NCI-H2171 treated with DMSO at 0.1 percent for 48 hours (cell line): ENCODE data around the gene GRIN2C.

Experiments
- DNase-seq: peaks from one replicate; lab custom pipeline; 2025; lab: John Stamatoyannopoulos, UW

The GRIN2C gene

DNA sequence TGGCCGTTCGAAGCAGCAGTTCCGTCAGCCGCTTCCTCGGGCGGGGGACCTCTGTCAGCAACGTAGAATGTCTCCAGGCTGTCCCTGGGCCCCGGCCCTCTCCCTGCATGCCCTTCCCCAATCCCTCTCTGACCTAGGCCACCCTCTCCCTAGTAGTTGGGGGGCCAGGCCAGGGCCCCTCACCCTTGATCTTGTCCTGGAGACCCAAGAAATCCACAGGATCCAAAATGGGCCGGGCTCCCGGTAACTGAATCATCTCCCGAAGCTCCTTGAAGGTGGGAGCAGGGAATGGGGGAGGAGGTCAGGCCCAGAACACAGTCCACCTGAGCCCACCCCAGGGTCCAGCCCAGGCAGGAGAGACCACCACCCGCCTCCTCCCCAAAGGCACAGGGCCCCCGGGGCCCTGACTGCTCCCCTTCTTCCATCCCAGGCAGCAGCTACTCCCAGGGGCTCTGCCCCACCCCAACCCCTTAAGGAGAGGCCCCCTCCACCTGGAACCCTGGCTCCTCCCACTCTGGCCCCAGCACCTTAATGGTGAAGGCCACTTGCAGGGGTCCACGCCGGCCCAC lies 4.7 kb upstream of the GRIN2C start:
- no peak for DNase-seq

DNA sequence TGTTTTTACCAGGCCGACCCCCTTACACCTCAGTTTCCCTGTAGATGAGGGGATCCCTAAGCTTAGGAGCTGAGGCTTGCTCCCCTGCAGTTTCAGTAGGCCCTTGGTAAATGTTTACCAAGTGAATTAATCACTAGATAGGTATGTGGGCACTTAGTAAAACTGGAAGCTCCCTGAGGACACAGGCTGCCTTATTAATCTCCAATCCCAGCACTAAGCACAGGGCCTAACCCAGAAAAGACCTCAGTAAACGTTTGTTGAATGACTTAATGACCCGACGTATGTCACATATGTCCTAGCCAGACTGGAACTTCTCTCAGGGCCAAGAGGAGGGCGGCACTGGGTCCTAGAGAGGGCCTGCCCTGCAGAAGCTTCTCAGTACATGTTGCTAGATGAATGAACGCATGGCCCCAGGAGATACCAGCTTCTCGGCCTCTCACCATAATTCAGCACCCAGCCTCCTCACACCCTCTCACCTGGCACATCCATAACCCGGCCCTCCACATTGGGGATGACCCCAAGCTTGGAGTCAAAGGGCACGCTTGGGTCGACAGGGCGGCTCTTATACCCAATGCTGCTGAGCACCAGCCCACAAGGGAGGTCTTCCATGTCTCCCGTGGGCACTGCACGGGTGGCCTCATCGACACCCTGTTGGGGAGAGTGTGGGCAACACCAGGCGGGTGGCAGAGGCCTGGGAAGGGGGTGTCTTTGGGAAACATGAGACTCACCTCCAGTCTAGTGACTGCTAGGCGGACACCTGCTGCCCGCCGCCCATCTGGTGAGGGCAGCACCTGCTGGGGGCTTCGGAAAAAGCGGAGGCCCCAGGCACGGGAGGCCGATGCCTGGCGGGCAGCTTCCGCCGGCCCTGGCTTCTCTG lies 4.0 kb upstream of the GRIN2C start:
- no peak for DNase-seq

DNA sequence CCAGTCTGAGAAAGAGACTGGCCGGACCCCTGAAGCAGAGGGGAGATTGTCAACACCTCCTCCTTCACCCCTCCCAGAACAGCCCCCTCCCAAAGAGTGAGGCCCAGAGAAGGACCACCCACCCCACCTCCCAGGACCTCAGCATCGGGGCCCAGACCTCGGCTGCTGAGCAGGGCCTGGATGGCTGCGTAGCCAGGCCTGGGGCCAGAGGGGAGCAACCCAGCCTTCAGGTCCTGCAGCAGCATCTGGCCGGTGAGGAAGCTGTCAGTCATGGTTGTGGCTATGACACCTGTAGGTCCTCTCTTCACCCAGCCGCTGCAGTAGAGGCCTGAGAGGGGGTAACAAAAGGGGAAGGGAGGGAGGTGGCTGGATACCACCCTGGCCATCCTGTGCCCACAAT lies 3.2 kb upstream of the GRIN2C start:
- no peak for DNase-seq

DNA sequence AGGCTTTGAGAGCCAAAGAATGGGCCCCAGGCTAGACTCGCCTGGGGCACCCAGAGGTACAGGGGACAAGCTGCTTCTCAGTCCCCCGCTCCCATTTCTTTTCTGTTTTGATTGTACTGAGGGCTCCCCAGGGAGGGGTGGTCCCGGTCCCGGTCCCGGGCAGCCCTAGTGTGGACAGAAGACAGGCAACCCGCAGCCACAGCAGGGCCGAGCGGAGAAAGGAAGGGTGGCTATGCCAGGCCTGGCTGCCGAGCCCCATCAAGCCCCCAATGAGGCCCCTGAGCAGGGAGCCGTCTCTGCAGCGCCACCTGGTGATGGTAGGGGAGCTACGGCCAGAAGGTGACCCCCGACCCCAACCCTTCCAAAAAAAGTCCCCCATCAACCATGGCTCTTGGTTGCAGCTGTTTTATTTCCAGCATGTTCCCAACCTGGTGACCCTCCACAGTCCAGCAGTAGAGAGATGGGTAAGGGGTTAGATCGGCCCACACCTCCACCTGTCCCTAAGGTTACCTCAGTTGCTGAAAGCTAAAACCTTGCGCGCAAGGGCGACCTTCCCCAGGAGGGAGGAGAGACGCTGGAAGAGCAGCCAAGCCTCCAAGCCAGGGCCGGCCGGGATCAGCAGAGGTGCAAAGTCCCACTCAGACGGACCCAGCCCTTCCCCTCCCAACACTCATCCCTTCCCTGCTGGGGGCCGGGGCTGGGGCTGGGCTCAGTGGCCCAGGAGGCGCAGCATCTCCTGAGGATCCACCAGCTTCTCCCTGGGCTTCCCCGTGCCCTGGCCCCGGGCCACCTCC lies 2.6 kb upstream of the GRIN2C start:
- DNase-seq = peak; percentile 16

DNA sequence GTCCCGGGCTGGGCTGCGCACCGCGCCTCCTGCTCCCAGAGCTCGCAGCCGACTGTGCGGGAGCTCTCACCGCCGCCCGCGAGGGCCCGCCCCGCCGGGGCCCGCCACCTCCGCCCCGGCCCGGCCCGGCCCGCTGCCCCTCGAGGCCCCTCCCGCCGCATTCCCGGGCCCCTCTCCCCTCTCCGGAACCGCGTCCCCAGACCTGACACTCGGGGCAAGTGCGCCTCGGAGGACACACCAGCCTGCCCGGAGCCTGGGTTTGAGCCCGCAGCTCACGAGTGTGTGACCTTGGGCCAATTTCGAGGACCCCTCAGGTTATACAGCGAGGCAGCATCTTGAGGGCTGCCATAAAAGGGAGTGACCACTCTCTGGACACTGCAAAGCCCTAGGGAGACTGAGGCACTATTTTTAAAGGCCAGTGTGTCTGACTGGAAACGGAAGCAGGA lies 2.0 kb upstream of the GRIN2C start:
- no peak for DNase-seq

DNA sequence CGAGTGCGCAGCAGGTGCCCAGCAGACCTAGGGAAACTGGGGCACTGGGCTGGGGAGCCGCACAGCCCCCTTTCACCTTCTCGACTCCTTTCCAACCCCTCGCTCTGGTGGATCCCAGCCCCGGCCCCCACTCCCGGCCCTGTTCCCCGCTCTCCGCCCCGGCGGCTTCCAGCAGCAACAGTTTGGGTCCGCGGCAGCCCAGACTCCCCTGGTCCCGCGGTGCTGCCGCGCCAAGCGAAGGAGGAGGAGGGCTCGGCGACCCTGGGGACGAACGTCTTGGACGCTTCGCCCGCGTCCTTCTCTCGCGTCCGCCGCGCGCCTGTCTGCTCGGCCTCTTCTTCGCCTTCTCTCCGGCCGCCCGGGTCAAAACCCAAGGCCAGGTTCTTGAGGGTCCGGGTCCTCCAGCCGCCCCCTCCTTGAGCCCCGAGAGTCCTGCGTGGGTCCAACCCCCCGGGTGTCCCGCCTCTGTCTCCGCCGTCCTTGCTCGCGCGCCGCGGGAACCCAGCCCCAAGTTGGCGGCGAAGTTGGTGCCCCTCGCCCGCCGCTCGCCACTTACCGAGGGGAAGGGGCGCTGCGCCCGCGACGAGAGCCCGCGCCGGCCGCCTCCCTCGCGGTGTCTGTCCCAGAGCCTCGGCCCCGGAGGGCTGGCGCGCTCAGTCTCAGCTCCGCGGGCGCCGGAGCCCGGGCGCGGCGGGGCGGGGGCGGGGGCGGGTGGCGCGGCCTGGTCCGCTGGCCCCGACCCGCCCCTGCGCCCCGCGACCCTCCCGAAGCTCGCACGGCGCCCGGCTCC lies 1.4 kb upstream of the GRIN2C start:
- no peak for DNase-seq

DNA sequence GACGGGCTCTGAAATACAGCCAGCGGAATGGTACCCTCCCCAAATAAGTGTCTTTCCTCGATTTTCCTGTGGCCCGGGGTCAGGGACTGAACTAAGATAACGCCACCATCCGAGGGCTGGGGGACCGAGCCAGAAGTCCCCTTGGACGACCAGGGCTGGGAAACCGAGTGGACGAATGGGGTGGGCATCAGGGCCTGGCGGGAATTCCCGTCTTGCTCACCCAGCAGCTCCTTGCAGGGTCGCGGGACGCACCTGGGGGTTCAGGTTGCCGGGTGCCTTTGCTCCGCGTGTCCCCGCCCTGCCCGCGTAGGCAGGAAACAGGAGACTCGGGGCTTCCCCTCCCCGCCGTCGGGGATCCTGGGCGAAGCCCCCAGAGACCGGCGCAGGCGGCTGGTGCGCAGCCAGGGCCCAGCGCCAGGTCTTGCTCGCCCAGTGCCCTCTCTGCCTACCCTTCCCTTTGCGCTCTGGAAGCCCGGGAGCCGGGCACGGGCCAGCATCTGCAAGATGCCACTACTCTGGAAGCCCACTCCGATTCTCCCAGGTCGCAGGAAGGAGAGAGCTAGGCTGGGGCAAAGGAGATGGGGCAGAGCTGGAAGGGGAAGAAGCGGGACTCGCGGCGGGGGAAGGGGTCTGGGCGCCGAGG lies 665 bp upstream of the GRIN2C start:
- DNase-seq = peak; percentile 46

DNA sequence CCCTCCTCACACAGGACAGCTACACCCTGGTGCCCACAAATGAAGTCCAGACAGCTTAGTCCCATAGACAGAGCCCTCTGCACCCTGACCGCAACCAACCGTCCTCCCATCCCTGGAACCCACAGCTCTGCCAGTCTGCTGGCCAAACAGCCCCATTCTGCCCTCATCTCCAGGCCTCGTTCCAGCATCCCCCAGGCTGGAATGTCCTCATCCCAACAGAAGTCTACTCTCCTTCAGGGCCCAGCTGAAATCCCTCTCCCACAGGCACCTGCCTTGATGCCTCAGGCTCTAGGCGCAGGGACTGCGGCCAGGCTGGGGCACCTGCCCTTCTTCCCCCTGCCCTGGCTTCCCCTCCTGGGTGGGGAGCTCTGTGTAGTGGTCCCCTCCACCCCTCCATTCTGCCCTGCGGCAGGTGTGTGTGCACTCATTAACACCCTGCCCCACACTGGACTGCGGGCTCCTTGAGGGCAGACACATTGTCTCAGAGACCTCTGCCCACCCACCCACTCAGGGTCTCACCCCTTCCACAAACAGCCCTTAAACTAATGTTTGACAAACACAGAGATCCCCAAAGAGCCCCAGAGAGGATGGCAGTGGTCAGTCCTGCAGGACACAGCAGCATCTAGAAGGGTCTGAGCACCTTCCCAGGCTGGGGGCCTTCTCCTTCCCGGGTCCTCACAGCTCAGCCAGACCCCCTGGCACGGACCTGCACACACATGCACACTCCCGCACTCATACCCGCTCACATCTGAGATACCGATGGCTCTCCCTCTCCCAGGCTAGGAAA lies 820 bp downstream of the GRIN2C start:
- no peak for DNase-seq

DNA sequence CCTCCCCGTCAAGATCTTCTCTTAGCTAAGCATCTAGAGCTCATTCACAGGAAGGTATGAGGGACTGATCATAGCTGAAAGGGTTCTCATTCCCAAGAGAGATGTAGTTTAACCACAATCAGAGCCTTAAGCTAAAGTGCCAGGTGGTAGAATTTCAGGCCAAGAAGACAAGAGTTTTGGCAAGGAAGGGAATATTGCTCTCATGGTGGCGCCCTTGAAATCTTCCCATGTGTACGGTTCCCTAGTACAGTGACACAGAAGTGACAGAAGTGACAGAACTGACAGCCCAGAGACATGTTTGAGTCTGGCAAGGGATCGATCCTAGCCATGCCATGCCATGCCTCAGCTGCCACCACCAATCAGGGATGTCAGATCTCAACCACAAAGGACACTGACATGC lies 2.5 kb downstream of the GRIN2C start:
- peak; percentile 12 for DNase-seq

DNA sequence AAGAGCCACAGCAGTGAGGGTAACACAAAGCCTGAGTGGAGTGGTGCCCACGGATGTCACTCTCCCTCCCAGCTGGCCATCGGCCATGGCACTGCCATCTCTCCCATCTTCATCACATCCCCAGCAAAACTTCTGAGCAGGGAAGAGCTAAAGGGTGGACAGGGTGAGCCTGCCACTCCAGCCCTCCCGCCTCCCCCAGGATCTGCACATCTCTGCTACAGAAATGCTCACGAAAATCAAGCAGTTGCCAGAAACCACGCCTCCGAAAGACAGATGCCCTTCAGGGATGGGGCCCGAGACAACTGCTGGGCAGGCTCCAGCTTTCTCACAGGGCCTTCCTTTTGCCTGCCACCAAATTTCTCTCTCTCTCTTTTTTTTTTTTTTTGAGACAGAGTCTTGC lies 3.6 kb downstream of the GRIN2C start:
- peak; percentile 34 for DNase-seq

DNA sequence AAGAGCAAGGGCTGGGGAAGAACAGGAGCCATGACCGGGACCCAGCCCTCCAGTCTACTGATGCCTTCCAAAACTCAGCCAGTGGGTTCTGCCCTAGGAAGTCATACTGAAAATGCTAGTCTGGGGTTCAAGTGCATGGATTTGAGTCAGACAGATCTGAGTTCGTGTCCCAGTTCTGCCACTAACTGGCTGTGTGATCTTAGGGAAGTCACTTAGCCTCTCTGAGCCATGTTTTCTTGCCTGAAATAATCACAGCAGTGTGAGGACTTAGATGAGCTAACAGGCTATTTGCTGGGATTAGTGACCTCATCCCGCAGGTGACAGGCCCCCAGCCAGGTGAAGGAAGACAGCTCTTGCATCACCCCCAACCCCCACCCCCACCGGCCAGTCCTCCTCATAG lies 4.4 kb downstream of the GRIN2C start:
- no peak for DNase-seq

DNA sequence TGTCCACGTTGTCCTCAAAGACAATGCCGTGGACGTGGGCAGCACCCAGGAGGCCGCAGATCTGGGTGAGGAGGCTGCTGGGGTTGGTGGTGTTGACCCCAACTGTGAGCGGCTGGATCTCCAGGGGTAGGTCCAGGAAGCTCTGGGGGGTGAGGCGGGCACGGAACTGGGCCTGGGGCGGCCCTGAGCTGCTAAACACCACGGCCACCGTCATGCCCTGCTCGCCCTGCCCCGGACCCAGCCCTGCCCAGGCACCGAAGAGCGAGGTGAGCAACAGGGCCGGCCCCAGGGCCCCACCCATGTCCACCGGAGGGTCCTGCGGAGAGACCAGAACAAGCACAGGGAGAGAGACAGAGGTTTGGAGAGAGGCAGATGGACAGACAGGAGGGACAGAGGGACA lies 4.9 kb downstream of the GRIN2C start:
- no peak for DNase-seq

DNA sequence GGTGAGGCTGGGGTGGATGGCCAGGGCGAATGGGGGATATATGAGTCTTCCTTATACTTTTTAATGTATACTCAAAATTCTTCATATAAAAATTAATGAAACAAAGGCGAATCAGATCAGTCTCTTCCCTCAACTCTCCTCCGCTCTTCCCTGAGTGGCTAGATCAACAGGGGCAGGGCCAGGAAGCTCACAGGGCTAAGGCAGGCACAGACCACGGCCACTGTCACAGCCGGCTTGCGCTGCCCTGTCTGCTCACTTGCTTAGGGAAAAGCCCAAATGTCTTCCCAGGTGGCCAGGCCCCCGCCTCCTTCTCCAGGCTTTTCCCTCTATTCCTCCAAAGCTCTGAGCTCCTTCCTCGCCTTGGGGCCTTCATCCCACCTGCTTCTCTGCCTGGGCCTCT lies 6.0 kb downstream of the GRIN2C start:
- no peak for DNase-seq

DNA sequence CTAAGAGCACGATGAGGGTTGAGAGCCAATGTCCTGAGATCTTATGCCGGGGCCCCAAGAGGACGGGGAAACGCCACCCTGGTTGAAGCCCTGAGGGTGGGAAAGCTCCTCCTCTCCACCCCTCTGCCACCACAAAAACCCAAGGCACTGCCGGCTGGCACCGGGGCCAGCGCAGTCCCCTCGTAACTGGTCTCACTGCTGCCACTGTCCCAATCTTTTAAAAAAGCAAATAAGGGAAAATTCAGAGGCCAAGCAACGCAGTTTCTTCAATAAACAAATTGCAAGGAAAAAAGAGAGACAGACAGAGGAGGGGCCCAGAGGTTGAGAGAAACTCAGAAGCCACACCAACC lies 6.7 kb downstream of the GRIN2C start:
- no peak for DNase-seq

DNA sequence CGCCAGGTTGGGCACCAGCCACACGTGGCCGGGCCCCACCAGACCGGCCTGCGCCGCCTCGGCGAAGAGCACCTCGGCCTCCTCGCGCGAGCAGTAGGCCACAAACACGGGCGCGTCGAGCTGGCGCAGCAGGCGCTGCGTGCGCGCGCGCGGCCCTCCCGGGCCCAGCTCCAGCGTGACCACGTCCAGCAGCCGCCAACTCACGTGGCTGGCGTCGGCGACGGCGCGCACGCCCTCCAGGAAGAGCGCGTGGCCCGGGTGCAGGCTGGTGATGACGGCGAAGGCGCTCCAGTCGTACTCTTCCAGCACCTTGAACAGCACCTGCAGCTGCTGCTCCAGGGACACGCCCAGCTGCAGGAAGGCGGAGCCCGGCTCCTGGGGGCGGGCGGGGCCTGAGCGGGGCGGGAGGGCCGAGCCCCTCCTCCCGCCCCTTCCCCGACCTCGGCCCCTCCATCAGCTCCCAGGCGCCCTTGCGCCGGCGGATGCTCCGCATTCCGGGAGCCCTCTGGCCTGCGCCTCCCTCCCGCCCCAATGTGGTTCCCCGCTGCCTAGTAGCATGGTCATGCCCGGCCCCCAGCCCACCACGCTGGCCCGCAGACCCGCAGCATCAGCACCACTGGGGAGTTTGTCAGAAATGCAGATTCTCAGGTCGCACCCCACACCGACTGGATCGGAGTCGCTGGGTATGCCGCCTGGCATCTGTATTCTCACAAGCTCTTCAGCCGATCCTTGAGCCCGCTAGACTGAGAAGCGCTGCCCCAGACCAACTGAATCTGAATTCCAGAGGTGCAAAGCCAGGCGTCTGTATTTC lies 7.2 kb downstream of the GRIN2C start:
- no peak for DNase-seq

DNA sequence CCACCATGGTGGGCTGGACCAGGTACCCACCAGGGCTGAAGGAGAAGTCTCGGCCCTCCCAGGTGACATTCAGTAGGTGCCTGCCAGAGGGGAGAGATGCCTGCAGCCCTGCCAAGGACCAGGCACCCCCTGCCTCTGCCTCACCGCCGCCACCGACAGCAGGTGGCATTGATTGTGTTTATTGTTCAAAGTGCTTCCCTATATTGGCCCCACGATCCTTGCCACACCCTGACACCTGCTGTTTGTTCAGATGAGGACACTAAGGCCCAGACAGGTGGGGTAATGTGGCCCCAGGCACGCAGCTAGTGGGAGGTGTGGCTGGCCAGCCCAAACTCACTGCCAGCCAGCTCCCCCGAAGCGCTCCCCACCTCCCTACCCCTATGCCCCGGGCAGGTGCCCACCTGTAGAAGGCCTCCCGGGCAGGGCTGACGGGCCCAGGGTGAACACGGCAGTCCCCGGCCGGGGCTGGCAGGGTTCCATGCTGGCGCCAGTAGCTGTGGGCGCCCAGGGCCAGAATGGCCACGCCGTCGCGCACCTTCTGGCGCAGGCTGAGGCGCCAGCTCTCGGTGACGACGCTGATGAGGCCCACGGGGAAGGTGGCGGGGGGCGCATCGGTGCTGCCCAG lies 8.0 kb downstream of the GRIN2C start:
- peak; percentile 80 for DNase-seq

DNA sequence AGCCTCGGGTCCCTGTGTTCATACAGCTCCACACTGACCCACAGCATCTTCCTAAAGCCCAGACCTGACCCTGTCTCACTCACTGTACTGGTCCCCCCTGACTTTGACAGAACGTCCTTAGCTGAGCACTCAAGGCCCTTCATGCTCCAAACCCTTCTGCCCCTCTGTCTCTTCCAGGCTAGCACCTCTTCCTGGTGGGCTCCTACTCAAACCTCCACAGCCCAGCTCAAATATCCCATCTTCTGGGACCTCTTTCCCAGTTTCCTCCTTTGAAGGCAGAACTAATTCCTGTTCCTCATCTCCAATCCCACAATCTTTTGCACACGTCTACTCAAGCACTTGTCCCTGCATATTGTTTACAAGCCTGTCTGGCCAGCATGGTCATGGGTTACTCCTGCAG lies 8.8 kb downstream of the GRIN2C start:
- DNase-seq = no peak

DNA sequence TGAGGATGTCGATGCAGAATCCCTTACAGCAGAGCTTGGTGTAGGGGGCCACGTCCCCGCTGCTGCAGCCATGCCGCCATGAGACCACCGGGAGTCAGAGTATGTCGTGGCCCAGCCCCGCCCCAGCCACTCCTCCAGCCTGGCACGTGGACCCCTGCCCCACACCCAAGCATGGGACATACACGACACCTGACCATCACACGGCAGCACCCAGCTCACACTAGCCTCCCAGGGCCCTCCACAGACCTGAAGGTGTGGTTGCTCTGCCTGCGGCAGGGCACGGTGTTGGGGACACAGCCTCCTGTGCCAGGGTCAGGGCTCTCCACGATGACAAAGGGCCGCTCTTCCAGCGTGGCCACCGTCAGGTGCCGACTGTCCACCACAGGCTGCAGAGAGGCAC lies 9.4 kb downstream of the GRIN2C start:
- DNase-seq = no peak

DNA sequence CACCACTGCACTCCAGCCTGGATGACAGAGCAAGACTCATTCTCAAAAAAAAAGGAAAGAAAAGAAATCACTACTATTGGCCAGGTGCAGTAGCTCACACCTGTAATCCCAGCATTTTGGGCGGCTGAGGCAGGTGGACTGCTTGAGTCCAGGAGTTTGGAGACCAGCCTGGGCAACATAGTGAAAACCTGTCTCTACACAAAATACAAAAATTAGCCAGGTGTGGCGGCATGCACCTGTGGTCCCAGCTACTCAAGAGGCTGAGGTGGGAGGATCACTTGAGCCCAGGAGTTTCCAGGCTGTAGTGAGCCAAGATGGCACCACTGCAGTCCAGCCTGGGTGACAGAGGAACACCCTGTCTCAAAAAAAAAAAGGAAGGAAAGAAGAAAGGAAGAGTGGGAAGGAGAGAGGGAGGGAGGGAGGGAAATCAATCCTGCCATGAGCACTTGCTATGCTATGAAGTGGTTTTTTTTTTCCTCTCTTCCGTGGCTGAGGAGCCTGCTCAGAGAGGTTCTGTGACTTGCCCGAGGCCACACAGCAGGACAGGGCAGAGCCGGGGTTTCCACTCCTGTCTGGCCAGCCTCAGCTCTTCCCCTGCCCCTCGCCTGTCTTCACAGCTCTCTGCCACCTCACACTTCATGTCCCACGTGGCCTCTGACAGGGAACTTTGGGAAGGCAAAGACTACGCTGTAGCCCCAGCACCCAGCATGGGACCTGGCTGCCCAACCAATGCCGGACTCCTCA lies 10.9 kb downstream of the GRIN2C start:
- no peak for DNase-seq
